ENCODE data around the gene LILRB4. TPM values are rescaled to one million over a fixed set of nuclear protein-coding genes. Genes with fewer than 3 reads are reported as not detected.

Gene LILRB4
- total and polyA plus RNA-seq, 4 donors = 1.9 to 5.0 (median 3.4) TPM

GRCh38 chr19:54653181-54653809, 9.5 kb upstream of the LILRB4 start:
- no peak overlapping the region for H3K27ac ChIP-seq (ENCODE audit: low read depth in 1 of 2, low read length in 2 of 2)
- H3K27me3 ChIP-seq (ENCODE audit: control insufficient read depth in 4 of 4, insufficient read depth in 4 of 4, low read length in 3 of 4) = peaks cover 0 to 4% (median under 1%) of the 10 kb centered on the region in 4 donors
- H3K9me3 ChIP-seq (ENCODE audit: control insufficient read depth in 4 of 4, low read length in 3 of 4) = no peaks in the 10 kb centered on the region
- TF ChIP-seq GABPA (IDR thresholded peaks at IDR 0.05 in 1 of 2, conservative IDR thresholded peaks at IDR 0.05 in 1 of 2) = no peak
- TF ChIP-seq MAX (IDR thresholded peaks at IDR 0.05) = no peak
- TF ChIP-seq FOXA1 (IDR thresholded peaks at IDR 0.05) = no peak
- TF ChIP-seq, protein P1, sequence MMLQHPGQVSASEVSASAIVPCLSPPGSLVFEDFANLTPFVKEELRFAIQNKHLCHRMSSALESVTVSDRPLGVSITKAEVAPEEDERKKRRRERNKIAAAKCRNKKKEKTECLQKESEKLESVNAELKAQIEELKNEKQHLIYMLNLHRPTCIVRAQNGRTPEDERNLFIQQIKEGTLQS (IDR thresholded peaks at IDR 0.05) = no peak
- no peak for TF ChIP-seq HNF4A (conservative IDR thresholded peaks at IDR 0.05)
- TF ChIP-seq TAF1 (conservative IDR thresholded peaks at IDR 0.05) = no peak
- TF ChIP-seq HNF4G (IDR thresholded peaks at IDR 0.05) = no peak
- no peak for TF ChIP-seq EGR1 (IDR thresholded peaks at IDR 0.05; ENCODE audit: low read depth in 2 of 2)
- TF ChIP-seq JUND (IDR thresholded peaks at IDR 0.05) = no peak
- TF ChIP-seq YY1 (IDR thresholded peaks at IDR 0.05) = no peak
- TF ChIP-seq, protein P2, sequence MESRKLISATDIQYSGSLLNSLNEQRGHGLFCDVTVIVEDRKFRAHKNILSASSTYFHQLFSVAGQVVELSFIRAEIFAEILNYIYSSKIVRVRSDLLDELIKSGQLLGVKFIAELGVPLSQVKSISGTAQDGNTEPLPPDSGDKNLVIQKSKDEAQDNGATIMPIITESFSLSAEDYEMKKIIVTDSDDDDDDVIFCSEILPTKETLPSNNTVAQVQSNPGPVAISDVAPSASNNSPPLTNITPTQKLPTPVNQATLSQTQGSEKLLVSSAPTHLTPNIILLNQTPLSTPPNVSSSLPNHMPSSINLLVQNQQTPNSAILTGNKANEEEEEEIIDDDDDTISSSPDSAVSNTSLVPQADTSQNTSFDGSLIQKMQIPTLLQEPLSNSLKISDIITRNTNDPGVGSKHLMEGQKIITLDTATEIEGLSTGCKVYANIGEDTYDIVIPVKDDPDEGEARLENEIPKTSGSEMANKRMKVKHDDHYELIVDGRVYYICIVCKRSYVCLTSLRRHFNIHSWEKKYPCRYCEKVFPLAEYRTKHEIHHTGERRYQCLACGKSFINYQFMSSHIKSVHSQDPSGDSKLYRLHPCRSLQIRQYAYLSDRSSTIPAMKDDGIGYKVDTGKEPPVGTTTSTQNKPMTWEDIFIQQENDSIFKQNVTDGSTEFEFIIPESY (IDR thresholded peaks at IDR 0.05) = no peak
- TF ChIP-seq RAD21 (IDR thresholded peaks at IDR 0.05) = peak; percentile 57 to 71
- no peak for TF ChIP-seq RXRA (IDR thresholded peaks at IDR 0.05)
- TF ChIP-seq, protein P3, sequence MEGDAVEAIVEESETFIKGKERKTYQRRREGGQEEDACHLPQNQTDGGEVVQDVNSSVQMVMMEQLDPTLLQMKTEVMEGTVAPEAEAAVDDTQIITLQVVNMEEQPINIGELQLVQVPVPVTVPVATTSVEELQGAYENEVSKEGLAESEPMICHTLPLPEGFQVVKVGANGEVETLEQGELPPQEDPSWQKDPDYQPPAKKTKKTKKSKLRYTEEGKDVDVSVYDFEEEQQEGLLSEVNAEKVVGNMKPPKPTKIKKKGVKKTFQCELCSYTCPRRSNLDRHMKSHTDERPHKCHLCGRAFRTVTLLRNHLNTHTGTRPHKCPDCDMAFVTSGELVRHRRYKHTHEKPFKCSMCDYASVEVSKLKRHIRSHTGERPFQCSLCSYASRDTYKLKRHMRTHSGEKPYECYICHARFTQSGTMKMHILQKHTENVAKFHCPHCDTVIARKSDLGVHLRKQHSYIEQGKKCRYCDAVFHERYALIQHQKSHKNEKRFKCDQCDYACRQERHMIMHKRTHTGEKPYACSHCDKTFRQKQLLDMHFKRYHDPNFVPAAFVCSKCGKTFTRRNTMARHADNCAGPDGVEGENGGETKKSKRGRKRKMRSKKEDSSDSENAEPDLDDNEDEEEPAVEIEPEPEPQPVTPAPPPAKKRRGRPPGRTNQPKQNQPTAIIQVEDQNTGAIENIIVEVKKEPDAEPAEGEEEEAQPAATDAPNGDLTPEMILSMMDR (IDR thresholded peaks at IDR 0.05; ENCODE audit: low read depth, low read length, missing input control) = peak; percentile 45
- TF ChIP-seq, protein P4, sequence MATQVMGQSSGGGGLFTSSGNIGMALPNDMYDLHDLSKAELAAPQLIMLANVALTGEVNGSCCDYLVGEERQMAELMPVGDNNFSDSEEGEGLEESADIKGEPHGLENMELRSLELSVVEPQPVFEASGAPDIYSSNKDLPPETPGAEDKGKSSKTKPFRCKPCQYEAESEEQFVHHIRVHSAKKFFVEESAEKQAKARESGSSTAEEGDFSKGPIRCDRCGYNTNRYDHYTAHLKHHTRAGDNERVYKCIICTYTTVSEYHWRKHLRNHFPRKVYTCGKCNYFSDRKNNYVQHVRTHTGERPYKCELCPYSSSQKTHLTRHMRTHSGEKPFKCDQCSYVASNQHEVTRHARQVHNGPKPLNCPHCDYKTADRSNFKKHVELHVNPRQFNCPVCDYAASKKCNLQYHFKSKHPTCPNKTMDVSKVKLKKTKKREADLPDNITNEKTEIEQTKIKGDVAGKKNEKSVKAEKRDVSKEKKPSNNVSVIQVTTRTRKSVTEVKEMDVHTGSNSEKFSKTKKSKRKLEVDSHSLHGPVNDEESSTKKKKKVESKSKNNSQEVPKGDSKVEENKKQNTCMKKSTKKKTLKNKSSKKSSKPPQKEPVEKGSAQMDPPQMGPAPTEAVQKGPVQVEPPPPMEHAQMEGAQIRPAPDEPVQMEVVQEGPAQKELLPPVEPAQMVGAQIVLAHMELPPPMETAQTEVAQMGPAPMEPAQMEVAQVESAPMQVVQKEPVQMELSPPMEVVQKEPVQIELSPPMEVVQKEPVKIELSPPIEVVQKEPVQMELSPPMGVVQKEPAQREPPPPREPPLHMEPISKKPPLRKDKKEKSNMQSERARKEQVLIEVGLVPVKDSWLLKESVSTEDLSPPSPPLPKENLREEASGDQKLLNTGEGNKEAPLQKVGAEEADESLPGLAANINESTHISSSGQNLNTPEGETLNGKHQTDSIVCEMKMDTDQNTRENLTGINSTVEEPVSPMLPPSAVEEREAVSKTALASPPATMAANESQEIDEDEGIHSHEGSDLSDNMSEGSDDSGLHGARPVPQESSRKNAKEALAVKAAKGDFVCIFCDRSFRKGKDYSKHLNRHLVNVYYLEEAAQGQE (IDR thresholded peaks at IDR 0.05) = no peak
- H3K4me1 ChIP-seq (ENCODE audit: control insufficient read depth in 4 of 4, insufficient read depth in 4 of 4, low read length in 3 of 4) = no peaks in the 10 kb centered on the region
- no peak overlapping the region for H3K4me3 ChIP-seq (ENCODE audit: low read depth in 1 of 3, low read length in 3 of 3)
- WGBS = 30% methylated on average over 6 of the region's 6 CpGs
- H3K36me3 ChIP-seq (ENCODE audit: control insufficient read depth in 4 of 4, insufficient read depth in 3 of 4, low read depth in 1 of 4, low read length in 3 of 4) = no peaks in the 10 kb centered on the region
- H3K9ac ChIP-seq (ENCODE audit: low read depth in 1 of 2, low read length in 2 of 2) = no peak overlapping the region
- DNase-seq (ENCODE audit: low spot score) = no peak
